HepG2 (cell line): ENCODE measurements around the gene MAGT1. TPM values are rescaled to one million over a fixed set of nuclear protein-coding genes. Genes with fewer than 3 reads are reported as not detected.

Experiments
- AKAP8 ChIP-seq: sonication (generic); formaldehyde crosslinking; IDR thresholded peaks from 2 replicates; pipeline ENCODE4 v1.5.1; 2020; ENCODE audit warnings: mild to moderate bottlenecking, missing genetic modification reagents
- ARNT ChIP-seq: fragments of 450-650 bp; IDR thresholded peaks from 2 replicates; pipeline ENCODE4 v1.6.1; 2017
- DMAP1 ChIP-seq: IDR thresholded peaks from 2 replicates; pipeline ENCODE4 v1.6.1; 2016
- EHMT2 ChIP-seq: fragments of 200-600 bp; sonication (generic); IDR thresholded peaks from 2 replicates; pipeline ENCODE4 v1.7.0; 2017; ENCODE audit warnings: antibody characterized with exemption, low read depth, low read length, borderline replicate concordance
- EP300 ChIP-seq, 3 experiments: sonication (generic) in 1 of 3; formaldehyde crosslinking in 1 of 3; IDR thresholded peaks; 2 replicates each; pipeline versions ENCODE4 v1.5.1 to v1.6.1; 2011 to 2020; ENCODE audit warnings: low read depth in 2 of 3, low read length in 2 of 3, borderline replicate concordance in 1 of 3, improper control_type of control experiment in 1 of 3, mild to moderate bottlenecking in 1 of 3, missing genetic modification reagents in 1 of 3, moderate library complexity in 1 of 3
- FOXJ3 ChIP-seq: sonication (generic); formaldehyde crosslinking; IDR thresholded peaks from 2 replicates; pipeline ENCODE4 v1.4.0; 2020; ENCODE audit warnings: missing genetic modification reagents, mild to moderate bottlenecking, borderline replicate concordance
- HOXD1 ChIP-seq: sonication (generic); formaldehyde crosslinking; IDR thresholded peaks from 2 replicates; pipeline ENCODE4 v1.5.0; 2020; ENCODE audit warnings: missing genetic modification reagents
- JUN ChIP-seq: sonication (generic); formaldehyde crosslinking; IDR thresholded peaks from 2 replicates; pipeline ENCODE4 v1.4.0; 2020; ENCODE audit warnings: mild to moderate bottlenecking, missing genetic modification reagents
- MEIS2 ChIP-seq: sonication (generic); formaldehyde crosslinking; IDR thresholded peaks from 2 replicates; pipeline ENCODE4 v1.9.0; 2021; ENCODE audit warnings: mild to moderate bottlenecking, missing genetic modification reagents
- MTERF4 ChIP-seq: sonication (generic); formaldehyde crosslinking; IDR thresholded peaks from 2 replicates; pipeline ENCODE4 v1.8.0; 2023; ENCODE audit warnings: mild to moderate bottlenecking, missing genetic modification reagents
- NCOR1 ChIP-seq: fragments of 200-600 bp; sonication (generic); IDR thresholded peaks from 2 replicates; pipeline ENCODE4 v1.7.0; 2017; ENCODE audit warnings: antibody characterized with exemption, low read length, borderline replicate concordance
- POLR2G ChIP-seq: fragments of 200-400 bp; formaldehyde crosslinking; IDR thresholded peaks from 2 replicates; pipeline ENCODE4 v1.6.1; 2018; ENCODE audit warnings: mild to moderate bottlenecking, low read depth, low read length, moderate library complexity
- SNAI1 ChIP-seq: sonication (generic); formaldehyde crosslinking; IDR thresholded peaks from 2 replicates; pipeline ENCODE4 v1.5.0; 2020; ENCODE audit warnings: mild to moderate bottlenecking, missing genetic modification reagents, borderline replicate concordance
- SRY ChIP-seq: sonication (generic); formaldehyde crosslinking; IDR thresholded peaks from 2 replicates; pipeline ENCODE4 v1.8.0; 2022; ENCODE audit warnings: mild to moderate bottlenecking, missing genetic modification reagents
- TCF7L2 ChIP-seq: IDR thresholded peaks from 2 replicates; pipeline ENCODE4 v1.6.1; 2011; ENCODE audit warnings: mild to moderate bottlenecking, low read depth, low read length, moderate library complexity
- ZBED4 ChIP-seq: sonication (generic); formaldehyde crosslinking; IDR thresholded peaks from 2 replicates; pipeline ENCODE4 v1.4.0; 2020; ENCODE audit warnings: missing genetic modification reagents, borderline replicate concordance
- ZNF333 ChIP-seq: sonication (generic); formaldehyde crosslinking; IDR thresholded peaks from 2 replicates; pipeline ENCODE4 v1.4.0; 2020; ENCODE audit warnings: mild to moderate bottlenecking, missing genetic modification reagents, borderline replicate concordance
- ZNF383 ChIP-seq: sonication (generic); formaldehyde crosslinking; IDR thresholded peaks from 2 replicates; pipeline ENCODE4 v1.4.0; 2020; ENCODE audit warnings: missing genetic modification reagents, mild to moderate bottlenecking, borderline replicate concordance
- ZNF530 ChIP-seq: sonication (generic); formaldehyde crosslinking; IDR thresholded peaks from 2 replicates; pipeline ENCODE4 v1.5.0; 2020; ENCODE audit warnings: low read depth, mild to moderate bottlenecking, missing genetic modification reagents
- ZNF577 ChIP-seq: sonication (generic); formaldehyde crosslinking; IDR thresholded peaks from 2 replicates; pipeline ENCODE4 v1.4.0; 2020; ENCODE audit warnings: mild to moderate bottlenecking, low read depth, missing genetic modification reagents, borderline replicate concordance
- ZNF607 ChIP-seq: sonication (generic); formaldehyde crosslinking; IDR thresholded peaks from 2 replicates; pipeline ENCODE4 v1.5.1; 2020; ENCODE audit warnings: missing genetic modification reagents, mild to moderate bottlenecking, borderline replicate concordance
- ZNF782 ChIP-seq: sonication (generic); formaldehyde crosslinking; IDR thresholded peaks from 2 replicates; pipeline ENCODE4 v1.4.0; 2020; ENCODE audit warnings: missing genetic modification reagents, mild to moderate bottlenecking, borderline replicate concordance
- ZNF800 ChIP-seq: sonication (generic); formaldehyde crosslinking; IDR thresholded peaks from 2 replicates; pipeline ENCODE4 v1.4.0; 2020; ENCODE audit warnings: missing genetic modification reagents
- polyA plus RNA-seq, 8 experiments: library from polyadenylated mRNA; depleted of rRNA in 3 of 8; stranded (reverse) in 7 of 8; unstranded in 1 of 8; fragments of >200 nt; fragmentation: Illumina TruSeq in 4 of 8; extraction: Trizol in 4 of 8; gene quantifications; 2 replicates each; pipeline versions ENCODE4 v1.2.1 to v1.2.3, GENCODE V29; 2011 to 2016; ENCODE audit warnings: low read depth in 4 of 8, missing spikeins in 1 of 8, mixed read lengths in 1 of 8; ENCODE audit not compliant: insufficient read depth in 1 of 8
- total RNA-seq, 5 experiments: library from RNA; depleted of rRNA; stranded (reverse); fragments of >200 nt; fragmentation: Illumina TruSeq; extraction: Trizol; gene quantifications; 2 replicates each; pipeline ENCODE4 v1.2.3, GENCODE V29; 2016; ENCODE audit warnings: low read depth in 1 of 5

MAGT1 gene
- total and polyA plus RNA-seq, 2 of the 13 experiments (the other 11 are each of a cell fraction or from before 2014, with no cell fraction given), result 38.0 to 75.0 TPM

- TF ChIP-seq ZNF800 (CRISPR knock-in tag), result no peak
- no peak for TF ChIP-seq EHMT2
- TF ChIP-seq POLR2G, result no peak
- TF ChIP-seq ZBED4 (CRISPR knock-in tag), result no peak
- no peak for TF ChIP-seq JUN (CRISPR knock-in tag)
- TF ChIP-seq ZNF333 (CRISPR knock-in tag), result no peak
- no peak for TF ChIP-seq ZNF607 (CRISPR knock-in tag)
- TF ChIP-seq AKAP8 (CRISPR knock-in tag), result no peak
- TF ChIP-seq EP300 (IDR thresholded peaks at IDR 0.05; ENCODE audit: low read depth in 2 of 2, low read length in 2 of 2), result peak in 1 of 2 experiments; percentile 27; a peak in 1 of 4 replicates
- TF ChIP-seq EP300 (CRISPR knock-in tag; IDR thresholded peaks at IDR 0.05; ENCODE audit: borderline replicate concordance), result no peak
- no peak for TF ChIP-seq FOXJ3
- TF ChIP-seq SRY (CRISPR knock-in tag), result no peak
- TF ChIP-seq ARNT, result no peak
- no peak for TF ChIP-seq TCF7L2
- no peak for TF ChIP-seq MTERF4 (CRISPR knock-in tag)
- TF ChIP-seq ZNF383, result no peak
- no peak for TF ChIP-seq MEIS2
- no peak for TF ChIP-seq SNAI1 (CRISPR knock-in tag)
- TF ChIP-seq NCOR1, result no peak
- TF ChIP-seq ZNF530 (CRISPR knock-in tag), result no peak
- peak; percentile 52 for TF ChIP-seq DMAP1 (CRISPR knock-in tag)
- no peak for TF ChIP-seq ZNF577
- TF ChIP-seq HOXD1 (CRISPR knock-in tag), result no peak
- TF ChIP-seq ZNF782 (CRISPR knock-in tag), result no peak
Observed at GRCh38 chrX:77910108-77910840, 15.0 kb upstream of the MAGT1 start, which contains the start of gene ATP7A (continued).
